GM18511 (cell line): Measurements from ENCODE around the gene SMURF1.

Experiments used
- ATAC-seq: cut with Tn5 transposase; IDR thresholded peaks from one replicate; pipeline ENCODE4 v1.9.1; 2021; ENCODE audit warnings: mild to moderate bottlenecking, moderate library complexity; ENCODE audit not compliant: unreplicated experiment

Gene SMURF1

DNA sequence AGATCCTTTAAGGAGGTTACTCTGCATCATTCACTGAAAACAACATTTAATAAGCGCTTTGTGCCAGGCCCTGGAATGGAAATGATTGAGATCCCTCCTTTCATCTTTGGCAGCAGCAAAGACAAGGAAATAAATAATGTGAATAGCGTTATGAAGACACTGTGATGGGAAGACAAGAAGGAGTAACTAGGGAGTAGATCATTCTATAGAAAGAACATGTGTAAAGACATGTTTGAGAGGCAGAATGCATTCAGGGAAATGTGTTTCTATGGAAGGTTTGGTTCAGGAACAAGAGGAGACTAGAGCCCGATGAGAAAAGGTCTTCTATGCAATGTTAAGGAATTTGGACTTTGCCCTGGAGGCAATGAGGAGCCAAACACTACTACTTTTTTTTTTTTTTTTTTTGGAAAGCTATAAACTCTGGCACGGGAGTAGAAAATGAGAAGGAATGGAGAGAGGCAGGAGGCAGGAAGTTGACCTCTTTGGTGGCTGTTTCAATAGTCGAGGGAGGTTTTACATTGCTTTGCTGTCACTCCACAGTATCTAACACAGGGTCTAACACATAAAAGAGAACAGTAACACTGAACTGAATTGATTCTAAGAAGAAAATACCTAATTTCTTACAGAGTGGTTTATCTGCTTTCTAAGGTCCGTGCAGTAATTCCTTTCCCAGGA lies 44.9 kb downstream of the SMURF1 start:
- no peak for ATAC-seq

DNA sequence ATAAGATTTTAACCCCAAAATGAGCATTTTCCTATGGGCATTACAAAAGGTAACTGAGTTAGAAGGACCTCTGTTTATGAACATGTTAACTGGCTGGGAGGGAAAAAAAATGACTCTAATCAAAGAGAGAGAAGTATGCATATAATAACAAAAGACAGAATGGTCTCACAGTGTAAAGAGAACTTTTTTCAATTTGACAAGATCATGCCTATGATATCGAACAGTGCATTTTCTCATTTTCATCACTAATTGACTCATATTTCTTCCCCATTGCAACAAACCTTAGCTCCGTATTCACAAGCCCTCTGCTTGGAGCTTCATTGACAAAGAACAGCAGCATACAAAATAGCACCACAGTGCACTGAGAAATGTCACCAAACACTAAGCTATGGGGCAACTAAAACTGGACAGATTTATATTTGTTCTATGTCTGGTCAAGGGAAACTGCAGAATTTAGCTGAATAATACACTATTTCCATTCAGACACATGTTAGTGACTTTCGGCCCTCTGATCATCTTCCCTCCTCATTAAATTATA lies 45.6 kb downstream of the SMURF1 start:
- ATAC-seq, result no peak

DNA sequence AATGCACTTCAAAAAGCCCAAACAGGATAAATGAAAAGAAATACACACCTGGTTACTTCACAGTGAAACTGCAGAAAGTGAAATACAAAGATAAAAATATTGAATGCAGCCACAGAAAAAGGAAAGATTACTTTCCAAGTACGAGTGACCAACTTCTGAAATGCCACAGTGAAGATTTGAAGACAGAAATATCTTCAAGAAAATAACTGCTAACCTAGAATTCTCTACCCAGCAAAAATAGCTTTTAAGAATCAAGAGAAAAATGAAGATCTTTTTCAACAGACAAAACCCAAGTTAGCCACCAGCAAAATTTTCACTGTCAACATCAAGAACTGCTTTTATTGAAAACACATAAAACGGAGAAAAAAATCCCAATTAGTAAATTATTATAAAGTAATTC lies 46.2 kb downstream of the SMURF1 start:
- ATAC-seq, result no peak

DNA sequence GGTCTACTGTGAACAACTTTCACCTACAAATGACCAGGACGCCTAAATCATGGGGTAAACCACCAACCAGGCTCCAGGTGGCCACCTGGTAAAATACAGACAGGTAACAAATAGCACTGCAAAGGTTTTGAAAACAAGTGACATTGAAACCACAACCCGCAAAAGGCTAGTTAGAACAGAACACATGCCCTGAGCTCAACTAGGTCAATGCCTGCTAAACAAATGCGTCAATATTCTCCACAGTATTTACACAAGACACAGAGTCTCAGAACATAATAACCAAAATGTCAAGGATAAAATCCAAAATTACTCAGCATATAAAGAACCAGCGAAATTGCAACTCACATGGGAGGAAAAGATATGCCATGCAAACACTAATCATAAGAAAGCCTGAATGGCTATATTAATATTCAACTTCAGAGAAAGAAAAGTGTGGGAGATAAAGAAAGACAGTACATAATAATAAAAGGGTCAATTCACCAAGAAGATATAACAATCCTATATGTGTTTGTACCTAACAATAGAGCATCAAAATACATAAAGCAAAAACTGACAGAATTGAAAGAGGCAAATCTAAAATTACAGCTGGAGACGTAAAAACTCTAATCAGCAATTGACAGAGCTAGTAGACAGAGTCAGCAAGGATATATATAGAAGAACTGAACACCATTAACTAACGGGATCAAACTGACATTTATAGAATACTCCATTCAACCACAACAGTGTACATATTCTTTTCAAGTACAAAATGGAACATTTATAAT lies 47.6 kb downstream of the SMURF1 start:
- no peak for ATAC-seq

DNA sequence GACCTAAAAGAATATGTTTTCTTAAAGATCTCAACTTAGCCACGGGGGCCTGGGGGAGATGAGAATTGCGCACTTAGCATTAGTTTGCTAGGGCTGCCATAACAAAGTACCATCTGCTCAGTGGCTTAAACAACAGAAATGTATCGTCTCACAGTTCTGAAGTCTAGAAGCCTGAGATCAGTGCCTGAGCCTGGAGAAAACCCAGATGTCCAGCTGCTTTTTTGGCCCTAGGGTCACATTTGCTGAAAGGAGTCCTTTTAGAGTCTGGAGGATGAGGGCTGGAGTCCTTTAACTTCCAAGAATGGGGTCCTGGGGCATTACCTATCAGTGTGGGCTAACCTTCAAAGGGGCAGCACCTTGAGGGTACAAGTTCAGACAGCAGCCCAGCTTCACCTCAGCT lies 48.2 kb downstream of the SMURF1 start:
- ATAC-seq, result no peak

DNA sequence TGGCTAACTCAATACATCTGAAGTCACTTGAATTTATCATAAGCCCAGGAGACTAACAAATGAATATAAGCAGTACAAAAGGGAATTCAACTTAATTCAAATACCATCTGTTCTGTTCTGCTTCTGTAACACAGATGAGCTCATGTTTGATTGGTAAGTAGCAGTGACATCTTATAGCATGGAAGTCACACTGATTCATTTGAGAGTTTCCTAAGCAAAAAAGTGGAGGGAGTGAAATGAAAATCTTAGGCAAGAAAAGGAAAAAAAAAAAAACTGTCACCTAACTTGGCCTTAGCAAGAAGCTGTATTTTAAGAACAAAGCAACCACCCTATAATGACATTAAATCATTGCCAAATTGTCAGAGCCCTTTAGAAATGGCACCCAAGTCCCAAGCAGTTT lies 49.5 kb downstream of the SMURF1 start:
- no peak for ATAC-seq

DNA sequence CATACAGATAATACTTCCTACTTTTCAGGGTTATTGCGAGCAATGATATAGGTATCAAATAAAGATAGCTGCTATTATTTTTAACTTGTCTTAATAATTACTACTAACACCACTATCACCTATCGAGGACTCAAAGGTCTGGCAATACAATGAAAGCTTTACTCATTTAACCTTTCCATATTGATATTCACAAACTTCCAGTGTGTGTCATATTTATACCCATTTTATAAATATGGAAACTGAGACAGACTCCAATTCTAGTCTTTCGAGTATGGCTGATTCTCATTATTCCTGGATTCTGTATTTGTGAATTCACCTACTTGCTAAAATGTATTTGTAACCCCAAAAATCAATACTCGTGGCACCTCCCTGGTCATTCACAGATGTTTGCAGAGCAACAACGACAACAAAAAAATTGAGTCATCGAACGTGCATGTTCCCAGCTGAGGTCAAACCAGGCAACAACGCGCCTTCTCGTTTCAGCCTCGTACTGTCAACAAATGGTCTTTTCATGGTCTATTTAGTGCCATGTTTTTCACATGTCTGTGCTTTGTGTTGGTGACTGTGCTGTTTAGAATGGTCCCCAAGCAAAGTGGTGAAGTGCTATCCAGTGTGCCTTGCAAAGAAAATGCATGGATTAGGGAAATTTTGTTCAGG lies 51.7 kb downstream of the SMURF1 start:
- ATAC-seq, result no peak

DNA sequence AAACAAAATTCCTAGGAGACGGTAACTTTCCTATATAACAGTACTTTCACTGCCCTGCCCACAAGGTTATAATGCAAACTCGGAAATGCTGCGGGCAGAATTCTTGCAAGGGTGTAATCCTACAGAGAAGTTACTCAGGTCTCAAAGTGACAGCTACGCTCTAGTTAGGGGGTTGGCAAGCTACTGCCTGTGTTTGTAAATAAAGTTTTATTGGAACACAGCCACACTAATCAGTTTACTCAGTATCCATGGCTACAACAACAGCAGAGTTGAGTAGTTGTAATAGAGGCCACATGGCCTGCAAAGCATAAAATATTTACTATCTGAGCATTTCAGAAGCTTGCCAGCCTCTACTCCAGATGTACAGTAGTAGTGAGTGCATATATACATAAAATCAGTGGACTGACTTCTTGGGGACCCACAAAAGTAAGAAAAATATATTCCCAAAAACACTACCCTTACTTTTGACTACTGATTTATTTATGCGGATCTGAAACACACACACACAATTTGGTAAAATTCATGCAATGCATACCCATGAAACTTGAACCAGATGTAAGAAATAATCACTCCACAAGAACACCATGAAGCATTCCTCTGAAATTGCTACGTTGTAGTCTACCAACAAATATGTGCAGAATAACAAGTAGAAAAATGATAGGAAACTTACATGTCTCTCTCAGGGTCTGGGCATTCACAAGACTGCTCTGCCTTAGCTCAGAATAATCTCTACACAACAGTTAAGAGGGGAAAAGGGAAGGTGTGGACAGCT lies 53.0 kb downstream of the SMURF1 start:
- ATAC-seq, result no peak

DNA sequence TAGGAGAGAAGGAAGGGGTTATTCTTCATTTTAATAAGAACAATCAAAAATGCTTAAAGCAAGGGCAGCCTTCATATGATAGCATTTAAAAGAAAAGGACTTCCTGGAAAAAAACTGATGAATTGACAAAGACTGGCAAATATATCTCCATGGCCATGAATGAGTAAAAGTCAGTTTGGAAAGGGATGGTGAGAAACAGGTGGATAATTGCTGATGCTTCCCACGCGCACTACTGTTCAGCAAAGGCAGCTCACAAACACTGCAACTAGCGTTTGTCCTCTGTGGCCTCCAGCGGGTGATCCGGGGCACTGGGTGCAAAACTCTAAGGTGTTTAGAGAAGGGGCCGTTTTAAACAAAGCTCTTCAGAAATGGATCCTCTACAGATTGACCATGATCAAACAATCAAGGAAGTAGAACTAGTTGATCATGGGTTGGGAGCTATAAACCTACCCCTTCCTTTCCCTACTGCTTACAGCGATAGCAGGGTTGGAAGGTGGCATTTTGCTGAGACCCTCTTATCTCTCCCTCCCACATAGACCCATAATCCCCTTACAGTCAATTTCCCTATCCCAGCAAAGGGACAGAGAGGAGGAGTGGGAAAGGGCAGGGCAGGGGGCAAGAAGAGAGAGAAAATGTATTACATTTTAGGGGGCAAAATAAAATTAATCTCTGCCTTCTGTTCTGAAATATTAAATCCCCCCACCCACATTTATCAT lies 53.8 kb downstream of the SMURF1 start:
- ATAC-seq, result no peak

DNA sequence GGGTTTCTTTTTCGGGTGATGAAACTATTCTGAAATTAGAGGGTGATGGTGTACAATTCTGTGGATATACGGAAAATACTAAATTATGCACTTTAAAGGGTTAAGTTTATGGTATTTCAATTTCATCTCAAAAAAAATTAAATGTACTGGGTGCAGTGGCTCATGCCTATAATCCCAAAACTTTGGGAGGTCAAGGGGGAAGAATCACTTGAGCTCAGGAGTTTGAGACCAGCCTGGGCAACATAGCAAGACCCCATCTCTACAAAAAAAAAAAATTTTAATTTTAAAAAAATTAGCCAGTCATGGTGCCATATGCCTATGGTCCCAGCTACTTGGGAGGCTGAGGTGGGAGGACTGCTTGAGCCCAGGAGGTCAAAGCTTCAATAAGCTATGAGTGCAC lies 57.0 kb downstream of the SMURF1 start:
- ATAC-seq, result no peak

DNA sequence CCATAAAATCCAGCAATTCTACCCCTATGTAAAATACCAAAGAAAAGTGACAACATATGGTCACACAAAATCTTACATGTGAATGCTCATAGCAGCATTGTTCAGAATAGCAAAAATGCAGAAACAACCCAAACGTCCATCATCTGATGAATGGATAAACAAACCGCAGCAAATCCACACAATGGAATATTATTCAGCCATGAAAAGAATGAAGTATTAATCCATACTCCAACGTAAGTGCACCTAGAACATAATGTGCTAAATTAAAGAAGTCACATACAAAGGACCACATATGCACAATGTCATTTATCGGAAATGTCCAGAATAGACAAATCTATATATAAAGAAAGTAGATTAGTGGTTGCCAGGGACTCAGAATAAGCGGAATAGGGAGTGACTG lies 57.4 kb downstream of the SMURF1 start:
- ATAC-seq, result no peak

DNA sequence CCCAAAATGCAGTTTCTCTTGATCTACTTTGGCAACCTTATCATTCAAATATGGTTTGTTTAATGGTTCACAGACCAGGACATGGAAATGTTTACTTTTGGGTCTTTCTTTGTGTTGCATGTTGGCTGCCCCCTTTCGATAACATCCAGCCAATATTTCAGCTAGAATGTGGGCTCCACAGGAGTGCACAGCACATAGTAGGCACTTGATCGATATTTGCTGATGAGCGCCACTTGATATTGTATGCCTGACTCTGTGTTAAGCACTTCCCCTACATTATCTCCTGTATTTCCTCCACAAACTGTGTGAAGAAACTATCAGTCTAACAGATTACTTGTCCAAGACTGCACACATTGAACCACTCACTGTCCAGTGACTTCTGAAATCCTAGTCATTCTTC lies 60.2 kb downstream of the SMURF1 start:
- no peak for ATAC-seq

DNA sequence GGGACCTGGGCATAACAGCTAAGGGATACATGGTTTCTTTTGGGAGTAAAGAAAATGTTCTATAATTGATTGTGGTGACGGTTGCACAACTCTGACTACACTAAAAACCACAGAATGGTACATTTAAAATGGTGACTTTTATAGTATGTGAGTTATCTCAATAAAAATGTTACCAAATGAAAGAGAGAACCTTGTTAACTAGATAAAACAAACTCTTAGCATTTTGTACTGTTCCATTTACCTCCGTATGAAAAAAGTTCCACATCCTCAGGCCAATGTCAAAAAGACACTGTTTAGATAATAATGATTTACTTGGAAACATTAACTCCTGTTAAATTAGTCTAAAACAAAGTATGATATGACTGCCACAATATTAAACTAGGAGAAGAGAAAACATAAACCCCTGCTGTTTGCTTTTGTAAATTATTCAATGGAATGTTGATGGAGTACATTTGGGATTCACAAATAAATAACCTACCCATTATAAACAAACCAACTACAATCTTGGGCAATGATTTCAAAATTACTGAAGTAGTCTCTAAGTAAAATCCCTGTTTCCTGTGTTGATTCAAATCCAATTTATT lies 60.7 kb downstream of the SMURF1 start:
- no peak for ATAC-seq

DNA sequence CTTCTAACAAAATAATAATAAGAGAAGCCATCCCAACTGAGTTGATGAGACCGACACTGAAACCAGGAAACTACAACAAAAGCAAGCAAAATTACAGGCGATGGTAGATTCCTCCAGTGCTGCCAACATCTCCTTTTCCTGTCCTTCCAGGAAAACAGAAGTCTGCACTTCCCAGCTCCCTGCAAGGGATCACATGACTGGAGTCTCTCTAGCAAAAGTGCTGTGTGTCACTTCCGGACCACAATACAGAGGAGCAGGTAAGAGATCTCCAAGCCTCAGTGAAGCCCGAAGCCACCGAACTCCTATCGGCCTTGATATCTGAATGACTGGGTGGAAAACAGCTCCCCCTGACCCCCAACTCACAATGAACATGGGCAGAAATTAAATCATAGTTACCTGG lies 63.2 kb downstream of the SMURF1 start:
- no peak for ATAC-seq

DNA sequence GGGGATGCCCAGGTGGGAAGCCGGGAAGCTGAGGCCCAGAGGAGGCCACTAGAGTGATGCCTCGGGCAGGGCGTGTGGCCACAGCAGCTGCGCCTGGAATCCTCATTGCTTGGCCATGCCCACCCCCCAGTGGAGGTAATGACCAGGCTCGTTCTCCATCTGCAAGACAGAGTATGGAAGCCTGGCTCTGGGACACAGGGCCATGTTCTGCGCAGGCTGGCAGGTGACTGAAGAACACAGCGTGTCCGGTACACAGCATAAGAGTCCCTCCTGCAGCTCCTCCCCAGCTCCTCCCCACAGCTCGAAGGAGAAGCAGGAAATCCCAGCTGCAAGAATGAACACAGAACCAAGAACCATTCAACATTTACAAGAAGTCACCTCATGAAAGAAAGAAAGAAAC lies 64.8 kb downstream of the SMURF1 start:
- no peak for ATAC-seq

DNA sequence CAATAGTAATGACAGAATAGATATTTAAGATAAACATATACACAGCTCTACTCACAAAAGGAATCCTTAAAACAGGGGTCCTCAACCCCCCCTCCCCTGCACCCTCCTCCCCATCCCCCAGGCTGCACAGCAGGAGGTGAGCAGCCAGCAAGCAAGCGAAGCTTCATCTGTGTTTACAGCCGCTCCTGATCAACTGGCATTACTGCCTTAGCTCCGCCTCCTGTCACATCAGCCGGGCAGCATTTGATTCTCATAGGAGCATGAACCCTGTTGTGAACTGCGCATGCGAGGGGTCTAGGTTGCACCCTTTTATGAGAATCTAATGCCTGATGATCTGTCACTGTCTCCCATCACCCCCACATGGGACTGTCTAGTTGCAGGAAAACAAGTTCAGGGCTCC lies 65.5 kb downstream of the SMURF1 start:
- no peak for ATAC-seq

DNA sequence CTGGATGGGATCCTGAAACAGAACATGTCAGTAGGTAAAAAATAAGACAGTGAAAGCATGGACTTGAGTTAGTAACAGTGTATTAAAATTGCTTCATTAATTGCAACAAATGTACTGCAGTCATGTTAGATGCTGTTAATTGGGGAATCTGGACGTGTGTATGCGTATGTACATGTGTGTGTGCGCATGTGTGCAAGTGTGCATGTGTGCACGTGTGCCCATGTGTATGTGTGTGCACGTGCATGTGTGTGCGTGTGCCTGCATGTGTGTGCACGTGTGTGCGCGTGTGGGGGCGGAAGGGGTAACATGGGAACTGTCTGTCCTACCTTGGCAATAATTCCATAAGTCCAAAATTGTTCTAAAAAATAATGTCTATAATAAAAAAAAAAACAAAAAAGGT lies 67.3 kb downstream of the SMURF1 start:
- ATAC-seq, result no peak

DNA sequence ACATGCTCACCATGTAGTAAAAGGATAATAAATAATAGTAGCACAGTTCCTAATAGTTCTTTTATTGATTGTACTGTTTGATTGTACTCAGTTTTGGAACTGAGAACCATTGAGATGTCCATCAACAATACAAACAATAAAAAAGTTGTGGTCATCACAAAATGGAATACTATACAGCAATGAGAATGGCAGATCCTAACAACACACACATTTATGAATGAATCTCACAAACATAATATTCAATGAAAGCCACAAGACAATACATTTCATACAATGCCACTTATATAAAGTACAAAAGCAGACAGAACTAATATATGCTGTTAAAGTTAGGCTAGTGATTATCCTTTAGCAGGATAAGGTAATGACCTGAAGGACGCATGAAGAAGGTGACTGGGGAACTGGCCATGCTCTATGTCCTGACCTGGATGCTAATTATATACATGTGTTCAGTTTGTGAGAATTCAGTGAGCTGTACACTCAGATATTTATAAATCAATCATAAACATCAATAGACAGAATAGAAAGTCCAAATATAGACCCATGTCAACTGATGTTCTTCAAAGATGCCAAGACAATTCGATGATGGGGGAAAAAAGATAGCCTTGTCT lies 70.0 kb downstream of the SMURF1 start:
- ATAC-seq, result no peak

DNA sequence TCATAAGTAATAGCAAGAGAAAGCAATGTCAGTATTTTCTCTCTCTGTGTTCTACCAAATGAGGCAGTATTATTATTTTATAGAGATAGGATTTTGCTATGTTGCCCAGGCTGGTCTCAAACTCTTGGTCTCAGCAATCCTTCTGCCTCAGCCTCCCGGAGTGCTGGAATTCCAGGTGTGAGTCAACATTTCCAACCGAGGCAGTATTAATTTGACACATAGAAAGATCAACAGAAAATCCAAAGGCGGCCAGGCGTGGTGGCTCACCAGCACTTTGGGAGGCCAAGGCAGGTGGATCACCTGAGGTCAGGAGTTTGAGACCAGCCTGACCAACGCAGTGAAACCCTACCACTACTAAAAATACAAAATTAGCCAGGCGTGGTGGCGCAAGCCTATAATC lies 71.8 kb downstream of the SMURF1 start:
- no peak for ATAC-seq

DNA sequence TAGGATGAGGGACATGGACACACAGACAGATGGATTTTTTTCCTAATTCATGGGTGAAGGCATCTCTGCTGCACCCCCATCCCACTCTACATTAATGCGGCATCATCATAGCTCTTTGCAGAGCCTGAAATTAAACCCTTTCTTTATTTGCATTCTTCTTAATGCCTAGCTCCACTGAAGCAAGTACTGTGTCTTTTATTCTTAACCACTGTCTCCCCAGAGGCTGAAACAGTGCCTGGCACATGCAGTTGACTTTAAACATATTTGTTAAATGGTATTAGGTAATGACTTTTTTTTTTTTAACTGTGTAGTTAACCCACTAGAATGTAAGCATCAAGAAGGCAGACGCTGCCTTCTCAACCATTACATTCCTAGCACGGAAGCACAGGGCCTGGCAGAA lies 73.5 kb downstream of the SMURF1 start:
- ATAC-seq, result no peak
